ENCODE data around the gene C20orf204. TPM values are rescaled to one million over a fixed set of nuclear protein-coding genes. Genes with fewer than 3 reads are reported as not detected.
A peak's percentile ranks its signal among the peaks of the same experiment; 100 is the strongest.

C20orf204 gene
- total and polyA plus RNA-seq, 9 of the 15 experiments (the other 6 are each of a cell fraction or from before 2014, with no cell fraction given): 0.11 to 1.1 (median 0.36) TPM; not detected in 2

DNA sequence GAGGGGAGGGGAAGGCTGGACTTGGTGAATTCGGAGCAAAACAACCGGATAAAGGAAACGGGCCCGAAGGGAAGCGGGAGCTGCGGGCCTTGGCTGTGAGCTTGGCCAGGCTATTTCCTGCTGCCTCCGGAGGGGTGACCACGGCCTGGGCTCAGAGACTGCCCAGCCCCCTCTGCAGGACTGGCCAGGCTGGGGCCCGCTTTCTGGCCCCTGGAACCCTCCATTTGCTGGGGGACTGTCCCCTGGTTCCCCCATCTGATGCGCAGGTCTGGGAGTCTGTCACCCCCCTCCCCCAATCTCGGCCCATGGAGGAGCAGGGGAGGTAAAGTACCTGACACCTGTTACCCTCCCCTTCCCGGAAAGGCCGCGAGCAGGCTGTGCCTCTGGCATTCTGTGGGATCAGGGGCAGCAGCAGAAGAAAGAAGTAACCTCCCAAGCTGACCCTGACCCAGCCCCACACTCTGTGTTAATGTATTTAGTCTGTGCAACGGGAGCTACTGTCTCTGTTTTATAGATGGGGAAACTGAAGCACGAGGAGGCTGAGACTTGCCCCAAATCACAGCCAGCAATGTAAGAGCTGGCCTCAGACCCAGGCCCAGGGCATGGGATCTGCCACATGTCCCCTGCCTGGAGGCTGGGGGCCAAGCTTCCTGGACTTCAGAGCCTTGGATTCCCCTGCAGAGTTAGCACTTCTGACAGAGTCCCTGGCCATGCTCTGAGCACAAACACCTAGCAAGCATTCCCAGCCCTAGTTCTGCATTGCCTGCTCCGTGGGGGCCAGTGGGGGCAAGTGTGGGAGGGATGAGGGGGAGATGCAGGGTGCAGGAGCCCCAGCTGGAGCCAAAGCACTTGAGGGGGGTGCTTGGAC lies 3.5 kb downstream of the C20orf204 start:
- H2AFZ ChIP-seq (ENCODE audit: low read depth, low read length): peak overlapping the region; percentile 96
- H3K27me3 ChIP-seq (ENCODE audit: control insufficient read depth in 2 of 2, insufficient read depth in 2 of 2, low read length in 2 of 2): no peaks in the 10 kb centered on the region
- TSS peak; percentile 35 for BruUV-seq (replicated peaks)
- H4K20me1 ChIP-seq (replicated peaks; ENCODE audit: control insufficient read depth, insufficient read depth, low read length): no peaks in the 10 kb centered on the region
- peaks cover 5% of the 10 kb centered on the region for H3K9me1 ChIP-seq (ENCODE audit: control insufficient read depth, insufficient read depth, low read length)
- peaks cover 8% of the 10 kb centered on the region; the same call in 1 of the 3 replicates for H3K36me3 ChIP-seq (ENCODE audit: control insufficient read depth, insufficient read depth, low read length)
- FAIRE-seq (peak; percentile 32), DNase-seq (ENCODE audit: extremely low read depth in 1 of 4, low spot score in 3 of 4) (peak in 2 of 4 experiments; percentile 22 to 28), ATAC-seq (peak; percentile 11)
- peak overlapping the region; percentile 74; the same call in 1 of the 2 replicates for H3K4me2 ChIP-seq (ENCODE audit: insufficient read depth, low read length)
- no peaks in the 10 kb centered on the region; the same call in 2 of the 3 replicates for H3K79me2 ChIP-seq (ENCODE audit: control insufficient read depth, insufficient read depth, low read length)
- peak overlapping the region; percentile 51 for H3K4me3 ChIP-seq
- H3K4me1 ChIP-seq (replicated peaks in 1 of 2; ENCODE audit: control insufficient read depth in 2 of 2, insufficient read depth in 2 of 2, low read length in 2 of 2): peaks cover 37 to 82% of the 10 kb centered on the region in 2 experiments
- no peak for TF ChIP-seq BRD9 (IDR thresholded peaks at IDR 0.05; ENCODE audit: low read depth, partially characterized antibody)
- no peak for TF ChIP-seq SAFB2 (IDR thresholded peaks at IDR 0.05; ENCODE audit: borderline replicate concordance, low read depth, low read length, severe bottlenecking)
- no peak for TF ChIP-seq RBM39 (optimal IDR thresholded peaks at IDR 0.05; ENCODE audit: low read depth, low read length)
- no peak for TF ChIP-seq ZNF780A (CRISPR knock-in tag; IDR thresholded peaks at IDR 0.05)
- TF ChIP-seq CEBPB (tag; IDR thresholded peaks at IDR 0.05): no peak
- no peak for TF ChIP-seq KLF6 (CRISPR knock-in tag; IDR thresholded peaks at IDR 0.05; ENCODE audit: borderline replicate concordance)
- TF ChIP-seq, protein P1, sequence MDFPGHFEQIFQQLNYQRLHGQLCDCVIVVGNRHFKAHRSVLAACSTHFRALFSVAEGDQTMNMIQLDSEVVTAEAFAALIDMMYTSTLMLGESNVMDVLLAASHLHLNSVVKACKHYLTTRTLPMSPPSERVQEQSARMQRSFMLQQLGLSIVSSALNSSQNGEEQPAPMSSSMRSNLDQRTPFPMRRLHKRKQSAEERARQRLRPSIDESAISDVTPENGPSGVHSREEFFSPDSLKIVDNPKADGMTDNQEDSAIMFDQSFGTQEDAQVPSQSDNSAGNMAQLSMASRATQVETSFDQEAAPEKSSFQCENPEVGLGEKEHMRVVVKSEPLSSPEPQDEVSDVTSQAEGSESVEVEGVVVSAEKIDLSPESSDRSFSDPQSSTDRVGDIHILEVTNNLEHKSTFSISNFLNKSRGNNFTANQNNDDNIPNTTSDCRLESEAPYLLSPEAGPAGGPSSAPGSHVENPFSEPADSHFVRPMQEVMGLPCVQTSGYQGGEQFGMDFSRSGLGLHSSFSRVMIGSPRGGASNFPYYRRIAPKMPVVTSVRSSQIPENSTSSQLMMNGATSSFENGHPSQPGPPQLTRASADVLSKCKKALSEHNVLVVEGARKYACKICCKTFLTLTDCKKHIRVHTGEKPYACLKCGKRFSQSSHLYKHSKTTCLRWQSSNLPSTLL (IDR thresholded peaks at IDR 0.05): no peak
- no peak for TF ChIP-seq NFRKB (IDR thresholded peaks at IDR 0.05; ENCODE audit: low read depth)
- 0 out of 2 replicates have a peak, but pooled peaks have one; percentile 12 for TF ChIP-seq DMBX1 (CRISPR knock-in tag; IDR thresholded peaks at IDR 0.05; ENCODE audit: borderline replicate concordance)
- no peak for TF ChIP-seq C11orf30 (IDR thresholded peaks at IDR 0.05; ENCODE audit: low read depth)
- TF ChIP-seq, protein P2, sequence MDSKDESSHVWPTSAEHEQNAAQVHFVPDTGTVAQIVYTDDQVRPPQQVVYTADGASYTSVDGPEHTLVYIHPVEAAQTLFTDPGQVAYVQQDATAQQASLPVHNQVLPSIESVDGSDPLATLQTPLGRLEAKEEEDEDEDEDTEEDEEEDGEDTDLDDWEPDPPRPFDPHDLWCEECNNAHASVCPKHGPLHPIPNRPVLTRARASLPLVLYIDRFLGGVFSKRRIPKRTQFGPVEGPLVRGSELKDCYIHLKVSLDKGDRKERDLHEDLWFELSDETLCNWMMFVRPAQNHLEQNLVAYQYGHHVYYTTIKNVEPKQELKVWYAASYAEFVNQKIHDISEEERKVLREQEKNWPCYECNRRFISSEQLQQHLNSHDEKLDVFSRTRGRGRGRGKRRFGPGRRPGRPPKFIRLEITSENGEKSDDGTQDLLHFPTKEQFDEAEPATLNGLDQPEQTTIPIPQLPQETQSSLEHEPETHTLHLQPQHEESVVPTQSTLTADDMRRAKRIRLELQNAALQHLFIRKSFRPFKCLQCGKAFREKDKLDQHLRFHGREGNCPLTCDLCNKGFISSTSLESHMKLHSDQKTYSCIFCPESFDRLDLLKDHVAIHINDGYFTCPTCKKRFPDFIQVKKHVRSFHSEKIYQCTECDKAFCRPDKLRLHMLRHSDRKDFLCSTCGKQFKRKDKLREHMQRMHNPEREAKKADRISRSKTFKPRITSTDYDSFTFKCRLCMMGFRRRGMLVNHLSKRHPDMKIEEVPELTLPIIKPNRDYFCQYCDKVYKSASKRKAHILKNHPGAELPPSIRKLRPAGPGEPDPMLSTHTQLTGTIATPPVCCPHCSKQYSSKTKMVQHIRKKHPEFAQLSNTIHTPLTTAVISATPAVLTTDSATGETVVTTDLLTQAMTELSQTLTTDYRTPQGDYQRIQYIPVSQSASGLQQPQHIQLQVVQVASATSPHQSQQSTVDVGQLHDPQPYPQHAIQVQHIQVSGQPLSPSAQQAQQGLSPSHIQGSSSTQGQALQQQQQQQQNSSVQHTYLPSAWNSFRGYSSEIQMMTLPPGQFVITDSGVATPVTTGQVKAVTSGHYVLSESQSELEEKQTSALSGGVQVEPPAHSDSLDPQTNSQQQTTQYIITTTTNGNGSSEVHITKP (IDR thresholded peaks at IDR 0.05; ENCODE audit: partially characterized antibody): peak; percentile 38
- no peak for TF ChIP-seq TBL1XR1 (IDR thresholded peaks at IDR 0.05; ENCODE audit: low read length in 2 of 2)
- H3K9me3 ChIP-seq (replicated peaks; ENCODE audit: control insufficient read depth, insufficient read depth, low read depth, low read length): no peaks in the 10 kb centered on the region
- CTCF ChIA-PET (ENCODE audit: low intra/inter-chr PET ratio): interaction anchor here (1.0 to 2.1 kb wide), 3 partner anchors 58 to 501 kb away, joined by 3 to 16 read pairs (median 4); partner anchors contain the start of gene PRPF6
- WGBS (ENCODE audit: insufficient coverage, low coverage, missing lambda C conversion rate): 22% methylated on average over 12 of the region's 17 CpGs
- H3K9ac ChIP-seq (ENCODE audit: insufficient read depth in 1 of 2, low read depth in 2 of 2, low read length in 2 of 2): peak overlapping the region; percentile 69 to 92; a peak in 3 of 4 replicates
- POLR2A ChIA-PET: interaction anchor here (0.6 to 2.0 kb wide), 7 partner anchors 7 to 216 kb away, joined by 3 to 14 read pairs (median 3); partner anchors contain the start of gene PCMTD2
- in situ Hi-C loops (cut with MboI): no loop called here
- peak overlapping the region; percentile 83; the same call in 1 of the 3 replicates for H3K27ac ChIP-seq (ENCODE audit: extremely low read depth, low read depth, low read length)
- intact Hi-C loops (cut with micrococcal nuclease): loop anchor here (2.0 to 5.0 kb wide), 3 partner anchors 15 to 502 kb away; partner anchors contain the start of gene PTK6
